Mesenchymal stem cell (in vitro differentiated cells and primary cell): Measurements from ENCODE around the gene TRAF4.

Source experiments
- DNase-seq: peaks from one replicate; pipeline ENCODE4 v3.0.0-alpha.2; 2013
- H2AFZ ChIP-seq: one replicate; pipeline ENCODE4 v1.6.1; 2013; ENCODE audit warnings: low read depth, mild to moderate bottlenecking, control low read depth, inconsistent platforms, low read length, moderate library complexity
- H2AK5ac ChIP-seq: 2 replicates; pipeline ENCODE4 v1.6.1; 2013; ENCODE audit warnings: low read length, moderate library complexity, mild to moderate bottlenecking, inconsistent platforms; ENCODE audit not compliant: severe bottlenecking
- H2BK120ac ChIP-seq: one replicate; pipeline ENCODE4 v1.6.1; 2013; ENCODE audit warnings: low read depth, mild to moderate bottlenecking, inconsistent platforms, low read length, moderate library complexity
- H2BK12ac ChIP-seq, 2 experiments: one replicate each; pipeline ENCODE4 v1.6.1; 2013; ENCODE audit warnings: inconsistent platforms in 2 of 2, low read length in 2 of 2, mild to moderate bottlenecking in 2 of 2, moderate library complexity in 2 of 2, control low read depth in 1 of 2
- H2BK15ac ChIP-seq: one replicate; pipeline ENCODE4 v1.6.1; 2013; ENCODE audit warnings: mild to moderate bottlenecking, low read depth, inconsistent platforms; ENCODE audit not compliant: poor library complexity, severe bottlenecking
- H2BK5ac ChIP-seq: 2 replicates; pipeline ENCODE4 v1.6.1; 2013; ENCODE audit warnings: low read depth, mild to moderate bottlenecking, low read length, control low read depth, inconsistent platforms; ENCODE audit not compliant: poor library complexity, severe bottlenecking
- H3K14ac ChIP-seq, 2 experiments: one replicate each; pipeline ENCODE4 v1.6.1; 2013; ENCODE audit warnings: inconsistent platforms in 2 of 2, low read length in 2 of 2, control low read depth in 1 of 2, mild to moderate bottlenecking in 1 of 2, moderate library complexity in 1 of 2
- H3K18ac ChIP-seq, 2 experiments: one replicate each; pipeline ENCODE4 v1.6.1; 2013; ENCODE audit warnings: inconsistent platforms in 2 of 2, low read length in 2 of 2, control low read depth in 1 of 2, low read depth in 1 of 2, mild to moderate bottlenecking in 1 of 2
- H3K23ac ChIP-seq, 2 experiments: one replicate each; pipeline ENCODE4 v1.6.1; 2013; ENCODE audit warnings: inconsistent platforms in 2 of 2, low read length in 2 of 2, mild to moderate bottlenecking in 2 of 2, moderate library complexity in 2 of 2, control low read depth in 1 of 2
- H3K27ac ChIP-seq: 2 replicates; pipeline ENCODE4 v1.5.1; 2013; ENCODE audit warnings: mild to moderate bottlenecking, moderate library complexity, low read length, control low read depth, inconsistent platforms; ENCODE audit not compliant: poor library complexity, severe bottlenecking
- H3K27me3 ChIP-seq, 2 experiments: 2 replicates each; pipeline versions ENCODE4 v1.6.1 to v1.7.0; 2013; ENCODE audit warnings: low read length in 2 of 2, mild to moderate bottlenecking in 2 of 2, moderate library complexity in 2 of 2, control low read depth in 1 of 2, inconsistent platforms in 1 of 2; ENCODE audit not compliant: control insufficient read depth in 1 of 2, insufficient read depth in 1 of 2
- H3K36me3 ChIP-seq, 2 experiments: 2 replicates each; pipeline versions ENCODE4 v1.6.1 to v1.7.0; 2013; ENCODE audit warnings: low read length in 2 of 2, control low read depth in 1 of 2, inconsistent platforms in 1 of 2, low read depth in 1 of 2, mild to moderate bottlenecking in 1 of 2; ENCODE audit not compliant: insufficient read depth in 2 of 2, control insufficient read depth in 1 of 2
- H3K4ac ChIP-seq, 2 experiments: one replicate each; pipeline ENCODE4 v1.6.1; 2013; ENCODE audit warnings: inconsistent platforms in 2 of 2, low read length in 2 of 2, mild to moderate bottlenecking in 2 of 2, moderate library complexity in 2 of 2, control low read depth in 1 of 2, low read depth in 1 of 2
- H3K4me1 ChIP-seq: 2 replicates; pipeline ENCODE4 v1.6.1; 2013; ENCODE audit warnings: low read depth, low read length, control low read depth; ENCODE audit not compliant: control insufficient read depth, insufficient read depth
- H3K4me2 ChIP-seq: 2 replicates; pipeline ENCODE4 v1.6.1; 2013; ENCODE audit warnings: low read length, mild to moderate bottlenecking, inconsistent platforms; ENCODE audit not compliant: poor library complexity, severe bottlenecking
- H3K4me3 ChIP-seq, 2 experiments: 2 replicates each; pipeline versions ENCODE4 v1.5.1 to v1.7.0; 2013; ENCODE audit warnings: low read length in 2 of 2, mild to moderate bottlenecking in 2 of 2, control low read depth in 1 of 2, low read depth in 1 of 2; ENCODE audit not compliant: insufficient read depth in 1 of 2
- H3K79me1 ChIP-seq: replicated peaks from 2 replicates; pipeline ENCODE4 v1.6.1; 2013; ENCODE audit warnings: mild to moderate bottlenecking, control low read depth, low read length, inconsistent platforms; ENCODE audit not compliant: poor library complexity, severe bottlenecking
- H3K9ac ChIP-seq: 2 replicates; pipeline ENCODE4 v1.7.0; 2013; ENCODE audit warnings: mild to moderate bottlenecking, low read length, moderate library complexity
- H3K9me3 ChIP-seq: 2 replicates; pipeline ENCODE4 v1.7.0; 2013; ENCODE audit warnings: mild to moderate bottlenecking, low read length; ENCODE audit not compliant: control insufficient read depth
- H4K8ac ChIP-seq: one replicate; pipeline ENCODE4 v1.6.1; 2013; ENCODE audit warnings: inconsistent platforms, mild to moderate bottlenecking, low read length, moderate library complexity
- H4K91ac ChIP-seq: one replicate; pipeline ENCODE4 v1.6.1; 2013; ENCODE audit warnings: mild to moderate bottlenecking, low read length, inconsistent platforms
- WGBS: methylation state at CpG from one replicate; pipeline ENCODE4 v1.1.7; 2013; ENCODE audit warnings: mixed read lengths; 5-methylcytosine and 5-hydroxymethylcytosine counted together

TRAF4 gene

DNA sequence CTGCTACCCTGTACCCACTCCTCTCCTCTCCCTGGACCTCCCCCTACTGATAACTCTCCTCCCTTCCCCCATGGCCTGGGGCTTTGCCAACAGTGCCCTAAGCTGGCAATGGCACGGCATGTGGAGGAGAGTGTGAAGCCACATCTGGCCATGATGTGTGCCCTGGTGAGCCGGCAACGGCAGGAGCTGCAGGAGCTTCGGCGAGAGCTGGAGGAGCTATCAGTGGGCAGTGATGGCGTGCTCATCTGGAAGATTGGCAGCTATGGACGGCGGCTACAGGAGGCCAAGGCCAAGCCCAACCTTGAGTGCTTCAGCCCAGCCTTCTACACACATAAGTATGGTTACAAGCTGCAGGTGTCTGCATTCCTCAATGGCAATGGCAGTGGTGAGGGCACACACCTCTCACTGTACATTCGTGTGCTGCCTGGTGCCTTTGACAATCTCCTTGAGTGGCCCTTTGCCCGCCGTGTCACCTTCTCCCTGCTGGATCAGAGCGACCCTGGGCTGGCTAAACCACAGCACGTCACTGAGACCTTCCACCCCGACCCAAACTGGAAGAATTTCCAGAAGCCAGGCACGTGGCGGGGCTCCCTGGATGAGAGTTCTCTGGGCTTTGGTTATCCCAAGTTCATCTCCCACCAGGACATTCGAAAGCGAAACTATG, 5.2 kb downstream of the TRAF4 start:
- WGBS = 93% methylated on average over 18 of the region's 18 CpGs

DNA sequence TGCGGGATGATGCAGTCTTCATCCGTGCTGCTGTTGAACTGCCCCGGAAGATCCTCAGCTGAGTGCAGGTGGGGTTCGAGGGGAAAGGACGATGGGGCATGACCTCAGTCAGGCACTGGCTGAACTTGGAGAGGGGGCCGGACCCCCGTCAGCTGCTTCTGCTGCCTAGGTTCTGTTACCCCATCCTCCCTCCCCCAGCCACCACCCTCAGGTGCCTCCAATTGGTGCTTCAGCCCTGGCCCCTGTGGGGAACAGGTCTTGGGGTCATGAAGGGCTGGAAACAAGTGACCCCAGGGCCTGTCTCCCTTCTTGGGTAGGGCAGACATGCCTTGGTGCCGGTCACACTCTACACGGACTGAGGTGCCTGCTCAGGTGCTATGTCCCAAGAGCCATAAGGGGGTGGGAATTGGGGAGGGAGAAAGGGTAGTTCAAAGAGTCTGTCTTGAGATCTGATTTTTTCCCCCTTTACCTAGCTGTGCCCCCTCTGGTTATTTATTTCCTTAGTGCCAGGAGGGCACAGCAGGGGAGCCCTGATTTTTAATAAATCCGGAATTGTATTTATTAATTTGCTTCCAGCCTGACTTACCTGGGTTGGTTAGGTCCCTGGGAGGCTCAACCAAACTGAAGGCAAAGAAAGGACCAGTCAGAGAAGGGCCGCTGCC, 5.8 kb downstream of the TRAF4 start:
- H3K9me3 ChIP-seq = no peaks in the 10 kb centered on the region
- H2BK12ac ChIP-seq = no peak overlapping the region
- no peak overlapping the region for H2AFZ ChIP-seq
- peaks cover 10% of the 10 kb centered on the region for H3K79me1 ChIP-seq
- no peak overlapping the region for H3K4me2 ChIP-seq
- H4K8ac ChIP-seq = peak overlapping the region; percentile 43
- H2BK15ac ChIP-seq = no peak overlapping the region
- H3K18ac ChIP-seq = no peak overlapping the region
- H3K4me1 ChIP-seq = peaks cover 43% of the 10 kb centered on the region
- H3K9ac ChIP-seq = peak overlapping the region; percentile 36
- WGBS = 56% methylated on average over 8 of the region's 11 CpGs
- H4K91ac ChIP-seq = no peak overlapping the region
- no peak overlapping the region for H3K14ac ChIP-seq
- DNase-seq = no peak
- H3K36me3 ChIP-seq = peaks cover 57 to 69% of the 10 kb centered on the region in 2 experiments
- H3K27me3 ChIP-seq = no peaks in the 10 kb centered on the region
- no peak overlapping the region for H2AK5ac ChIP-seq
- H3K4ac ChIP-seq = no peak overlapping the region
- no peak overlapping the region for H3K23ac ChIP-seq
- H2BK120ac ChIP-seq = no peak overlapping the region
- H3K27ac ChIP-seq = peak overlapping the region; percentile 3
- H3K4me3 ChIP-seq = no peak overlapping the region
- no peak overlapping the region for H2BK5ac ChIP-seq

More for the DNA sequence above, 5.2 kb downstream of the TRAF4 start:
- no peak overlapping the region for H2BK12ac ChIP-seq
- H3K4me2 ChIP-seq = no peak overlapping the region
- no peak overlapping the region for H3K18ac ChIP-seq
- H3K14ac ChIP-seq = no peak overlapping the region
- no peak overlapping the region for H2BK120ac ChIP-seq
- H2AK5ac ChIP-seq = no peak overlapping the region
- peak; percentile 40 for DNase-seq
- H3K4me3 ChIP-seq = no peak overlapping the region
- no peak overlapping the region for H2AFZ ChIP-seq
- no peaks in the 10 kb centered on the region for H3K9me3 ChIP-seq
- peak overlapping the region; percentile 33 for H4K8ac ChIP-seq
- H3K4me1 ChIP-seq = peaks cover 43% of the 10 kb centered on the region
- peak overlapping the region; percentile 8 for H3K27ac ChIP-seq
- no peak overlapping the region for H2BK15ac ChIP-seq
- H3K9ac ChIP-seq = peak overlapping the region; percentile 36
- no peak overlapping the region for H3K23ac ChIP-seq
- H2BK5ac ChIP-seq = no peak overlapping the region
- no peak overlapping the region for H3K4ac ChIP-seq
- H3K27me3 ChIP-seq = no peaks in the 10 kb centered on the region
- H4K91ac ChIP-seq = no peak overlapping the region
- H3K79me1 ChIP-seq = peaks cover 10% of the 10 kb centered on the region
- H3K36me3 ChIP-seq = peaks cover 57 to 69% of the 10 kb centered on the region in 2 experiments

DNA sequence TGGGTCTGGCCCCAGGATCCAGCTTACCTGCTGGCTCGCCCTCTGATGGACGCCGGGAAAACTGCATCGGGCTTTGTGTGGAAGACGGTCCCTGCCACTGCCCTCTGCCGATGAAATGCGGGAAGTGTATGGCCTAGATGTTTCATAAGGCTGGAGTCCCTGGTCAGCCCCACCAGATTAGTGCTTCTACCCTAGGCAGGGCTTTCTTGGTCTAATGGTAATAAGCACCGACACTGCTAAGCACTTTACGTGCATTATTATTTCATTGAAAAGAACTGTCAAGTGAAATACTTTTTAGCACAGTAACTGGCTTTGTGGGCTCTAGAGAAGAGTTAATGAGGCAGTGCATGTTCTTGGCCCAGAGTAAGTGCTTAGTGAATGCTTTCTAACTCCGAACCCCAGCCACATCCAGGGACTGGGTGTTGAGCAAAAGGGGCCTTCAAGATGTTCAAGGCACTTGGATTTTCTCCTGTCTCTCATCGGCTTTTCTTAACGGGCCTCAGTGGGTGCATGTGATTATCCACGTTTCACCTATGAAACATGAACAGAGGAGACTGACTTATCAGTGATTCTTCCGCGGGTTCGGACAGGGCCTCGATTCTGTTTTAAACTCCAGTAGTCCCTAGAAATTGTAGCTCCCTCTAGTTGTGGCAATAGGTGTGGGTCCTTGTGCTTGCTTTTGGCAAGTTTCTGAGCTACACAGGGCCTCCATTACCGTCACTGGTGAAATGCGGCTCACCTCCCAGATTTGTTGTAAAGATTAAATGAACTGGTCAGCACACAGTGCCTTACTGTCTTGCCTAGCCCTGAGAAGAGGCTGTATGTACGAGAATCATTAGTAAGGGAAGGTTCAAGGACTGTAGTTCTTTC, 6.6 kb downstream of the TRAF4 start:
- H2BK5ac ChIP-seq = no peak overlapping the region
- H3K4me3 ChIP-seq = no peak overlapping the region
- H3K27ac ChIP-seq = no peak overlapping the region
- peak; percentile 92 for DNase-seq
- peaks cover 10% of the 10 kb centered on the region for H3K79me1 ChIP-seq
- H2BK120ac ChIP-seq = no peak overlapping the region
- no peaks in the 10 kb centered on the region for H3K9me3 ChIP-seq
- no peak overlapping the region for H4K8ac ChIP-seq
- 55% methylated on average over 18 of the region's 20 CpGs for WGBS
- H2AFZ ChIP-seq = no peak overlapping the region
- H3K9ac ChIP-seq = peak overlapping the region; percentile 73
- no peak overlapping the region for H3K23ac ChIP-seq
- no peak overlapping the region for H2BK12ac ChIP-seq
- H3K4me1 ChIP-seq = peaks cover 47% of the 10 kb centered on the region
- no peak overlapping the region for H3K4ac ChIP-seq
- H2AK5ac ChIP-seq = no peak overlapping the region
- no peaks in the 10 kb centered on the region for H3K27me3 ChIP-seq
- H4K91ac ChIP-seq = no peak overlapping the region
- H3K14ac ChIP-seq = no peak overlapping the region
- H3K36me3 ChIP-seq = peaks cover 60 to 69% of the 10 kb centered on the region in 2 experiments
- no peak overlapping the region for H3K4me2 ChIP-seq
- H3K18ac ChIP-seq = no peak overlapping the region
- H2BK15ac ChIP-seq = no peak overlapping the region
